Measurements from ENCODE around the gene LARGE2.

GRCh38 chr11:45910623-45911022 lies 11.8 kb upstream of the LARGE2 start:
- TF ChIP-seq, protein P1, sequence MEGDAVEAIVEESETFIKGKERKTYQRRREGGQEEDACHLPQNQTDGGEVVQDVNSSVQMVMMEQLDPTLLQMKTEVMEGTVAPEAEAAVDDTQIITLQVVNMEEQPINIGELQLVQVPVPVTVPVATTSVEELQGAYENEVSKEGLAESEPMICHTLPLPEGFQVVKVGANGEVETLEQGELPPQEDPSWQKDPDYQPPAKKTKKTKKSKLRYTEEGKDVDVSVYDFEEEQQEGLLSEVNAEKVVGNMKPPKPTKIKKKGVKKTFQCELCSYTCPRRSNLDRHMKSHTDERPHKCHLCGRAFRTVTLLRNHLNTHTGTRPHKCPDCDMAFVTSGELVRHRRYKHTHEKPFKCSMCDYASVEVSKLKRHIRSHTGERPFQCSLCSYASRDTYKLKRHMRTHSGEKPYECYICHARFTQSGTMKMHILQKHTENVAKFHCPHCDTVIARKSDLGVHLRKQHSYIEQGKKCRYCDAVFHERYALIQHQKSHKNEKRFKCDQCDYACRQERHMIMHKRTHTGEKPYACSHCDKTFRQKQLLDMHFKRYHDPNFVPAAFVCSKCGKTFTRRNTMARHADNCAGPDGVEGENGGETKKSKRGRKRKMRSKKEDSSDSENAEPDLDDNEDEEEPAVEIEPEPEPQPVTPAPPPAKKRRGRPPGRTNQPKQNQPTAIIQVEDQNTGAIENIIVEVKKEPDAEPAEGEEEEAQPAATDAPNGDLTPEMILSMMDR (IDR thresholded peaks at IDR 0.05 in 8 of 11, conservative IDR thresholded peaks at IDR 0.05 in 3 of 11) = no peak
- no peak for TF ChIP-seq POLR2A (IDR thresholded peaks at IDR 0.05)
